IMR-90 (cell line): ENCODE data around the gene DCAF6. TPM values are rescaled to one million over a fixed set of nuclear protein-coding genes. Genes with fewer than 3 reads are reported as not detected.

ENCODE experiments used
- ATAC-seq: fragments of 200-7000 bp; cut with Tn5 transposase; 2 replicates; pipeline ENCODE4 v1.9.1; 2020; ENCODE audit warnings: low read depth, mild to moderate bottlenecking, moderate library complexity
- BruUV-seq: library from RNA; stranded (reverse); fragments of 400-500 nt; replicated peaks from 2 replicates; lab custom pipeline; 2021; lab: Mats Ljungman, UMichigan
- CTCF ChIA-PET: fragments of 300-600 bp; formaldehyde crosslinking; extraction: SDS; loops from one replicate; lab custom pipeline; 2021; ENCODE audit warnings: antibody characterized with exemption; lab: Yijun Ruan, JAX
- POLR2A ChIA-PET: fragments of 300-600 bp; sonication (Branson Sonifier 250); formaldehyde crosslinking; loops from one replicate; lab custom pipeline; 2022; ENCODE audit warnings: antibody characterized with exemption; ENCODE audit not compliant: unreplicated experiment; lab: Charles Lee
- DNase-seq: peaks from one replicate; pipeline ENCODE4 v3.0.0; 2013
- H2AFZ ChIP-seq: replicated peaks from 2 replicates; pipeline ENCODE3; 2013; ENCODE audit warnings: low read length, mild to moderate bottlenecking; ENCODE audit not compliant: poor library complexity
- H2AK5ac ChIP-seq: 2 replicates; pipeline ENCODE4 v1.6.1; 2013; ENCODE audit warnings: low read depth, low read length, inconsistent platforms
- H2AK9ac ChIP-seq: replicated peaks from 2 replicates; pipeline ENCODE3; 2013; ENCODE audit warnings: mild to moderate bottlenecking, low read depth, low read length, moderate library complexity; ENCODE audit not compliant: poor library complexity
- H2BK120ac ChIP-seq: 2 replicates; pipeline ENCODE4 v1.6.1; 2013; ENCODE audit warnings: low read depth, low read length, inconsistent platforms
- H2BK15ac ChIP-seq: 3 replicates; pipeline ENCODE4 v1.6.1; 2013; ENCODE audit warnings: low read depth, low read length, inconsistent platforms
- H2BK20ac ChIP-seq: 2 replicates; pipeline ENCODE4 v1.6.1; 2013; ENCODE audit warnings: low read depth, mild to moderate bottlenecking, inconsistent platforms, low read length, moderate library complexity
- H2BK5ac ChIP-seq: 2 replicates; pipeline ENCODE4 v1.6.1; 2013; ENCODE audit warnings: mild to moderate bottlenecking, low read depth, low read length, inconsistent platforms; ENCODE audit not compliant: poor library complexity, severe bottlenecking
- H3K14ac ChIP-seq: replicated peaks from 2 replicates; pipeline ENCODE4 v1.6.1; 2013; ENCODE audit warnings: low read depth, low read length, inconsistent platforms
- H3K18ac ChIP-seq: 2 replicates; pipeline ENCODE4 v1.6.1; 2013; ENCODE audit warnings: low read depth, low read length, control low read depth
- H3K23ac ChIP-seq: 2 replicates; pipeline ENCODE4 v1.6.1; 2013; ENCODE audit warnings: low read depth, low read length, inconsistent platforms
- H3K27ac ChIP-seq: 2 replicates; pipeline ENCODE4 v1.5.1; 2013; ENCODE audit warnings: mild to moderate bottlenecking, control low read depth, low read length; ENCODE audit not compliant: insufficient read depth
- H3K27me3 ChIP-seq: 2 replicates; pipeline ENCODE4 v1.6.1; 2013; ENCODE audit warnings: low read length; ENCODE audit not compliant: control insufficient read depth, insufficient read depth
- H3K36me3 ChIP-seq: 2 replicates; pipeline ENCODE4 v1.6.1; 2013; ENCODE audit warnings: low read length, mixed read lengths; ENCODE audit not compliant: control insufficient read depth, insufficient read depth
- H3K4ac ChIP-seq: 2 replicates; pipeline ENCODE4 v1.6.1; 2013; ENCODE audit warnings: low read depth, low read length, inconsistent platforms
- H3K4me1 ChIP-seq: 2 replicates; pipeline ENCODE4 v1.6.1; 2013; ENCODE audit warnings: low read length, mixed read lengths; ENCODE audit not compliant: control insufficient read depth, insufficient read depth
- H3K4me2 ChIP-seq: 2 replicates; pipeline ENCODE4 v1.6.1; 2013; ENCODE audit warnings: low read depth, mild to moderate bottlenecking, control low read depth, low read length, moderate library complexity
- H3K4me3 ChIP-seq: 2 replicates; pipeline ENCODE4 v1.5.1; 2013; ENCODE audit warnings: low read depth, mild to moderate bottlenecking, control low read depth, low read length, moderate library complexity; ENCODE audit not compliant: insufficient read depth
- H3K56ac ChIP-seq: 2 replicates; pipeline ENCODE4 v1.6.1; 2013; ENCODE audit warnings: low read length, inconsistent platforms; ENCODE audit not compliant: insufficient read depth; ENCODE audit errors: extremely low read depth
- H3K79me1 ChIP-seq, 2 experiments: 2 replicates each; pipeline ENCODE4 v1.6.1; 2013; ENCODE audit warnings: low read length in 2 of 2, inconsistent platforms in 1 of 2, low read depth in 1 of 2
- H3K9ac ChIP-seq: 2 replicates; pipeline ENCODE4 v1.6.1; 2013; ENCODE audit warnings: low read depth, low read length, control low read depth
- H3K9me1 ChIP-seq: 2 replicates; pipeline ENCODE4 v1.6.1; 2013; ENCODE audit warnings: low read length, inconsistent platforms; ENCODE audit not compliant: insufficient read depth
- H3K9me3 ChIP-seq: 2 replicates; pipeline ENCODE4 v1.6.1; 2013; ENCODE audit warnings: low read length; ENCODE audit not compliant: control insufficient read depth, insufficient read depth
- H4K20me1 ChIP-seq: 2 replicates; pipeline ENCODE4 v1.6.1; 2013; ENCODE audit warnings: low read length, inconsistent platforms; ENCODE audit not compliant: insufficient read depth
- H4K5ac ChIP-seq: 2 replicates; pipeline ENCODE4 v1.6.1; 2013; ENCODE audit warnings: mild to moderate bottlenecking, low read depth, low read length, control low read depth
- H4K8ac ChIP-seq, 2 experiments: 2 replicates each; pipeline ENCODE4 v1.6.1; 2013; ENCODE audit warnings: low read depth in 2 of 2, low read length in 2 of 2, control low read depth in 1 of 2, inconsistent platforms in 1 of 2
- H4K91ac ChIP-seq: 2 replicates; pipeline ENCODE4 v1.6.1; 2013; ENCODE audit warnings: low read depth, low read length, inconsistent platforms; ENCODE audit not compliant: insufficient read depth
- BHLHE40 ChIP-seq: fragments of 150-350 bp; IDR thresholded peaks from 2 replicates; pipeline ENCODE4 v1.6.1; 2016; ENCODE audit warnings: mild to moderate bottlenecking, low read depth, low read length
- MAFK ChIP-seq: IDR thresholded peaks from 2 replicates; pipeline ENCODE4 v1.6.1; 2012; ENCODE audit warnings: low read depth, low read length, improper control_type of control experiment
- MAZ ChIP-seq: IDR thresholded peaks from 2 replicates; pipeline ENCODE4 v1.6.1; 2012; ENCODE audit warnings: low read depth, mild to moderate bottlenecking, low read length, improper control_type of control experiment, moderate library complexity, borderline replicate concordance
- NFE2L2 ChIP-seq: fragments of 150-350 bp; IDR thresholded peaks from 2 replicates; pipeline ENCODE4 v1.6.1; 2016; ENCODE audit warnings: low read depth, mild to moderate bottlenecking, low read length
- RCOR1 ChIP-seq: IDR thresholded peaks from 2 replicates; pipeline ENCODE4 v1.6.1; 2012; ENCODE audit warnings: mild to moderate bottlenecking, low read length, improper control_type of control experiment; ENCODE audit not compliant: insufficient replicate concordance
- RFX5 ChIP-seq: IDR thresholded peaks from 2 replicates; pipeline ENCODE4 v1.8.0; 2012; ENCODE audit warnings: low read depth, mild to moderate bottlenecking, low read length, moderate library complexity
- WGBS, 2 experiments: methylation state at CpG; one replicate each; pipeline versions ENCODE4 v1.1.5 to v1.1.7; 2013; ENCODE audit warnings: missing lambda C conversion rate in 2 of 2; ENCODE audit not compliant: insufficient read length in 1 of 2; ENCODE audit errors: extremely low coverage in 2 of 2; 5-methylcytosine and 5-hydroxymethylcytosine counted together
- dilution Hi-C: fragments of 300-500 bp; cut with HindIII; formaldehyde crosslinking; loops from one replicate; pipeline ENCODE4 v1.14.3; 2018; ENCODE audit warnings: low sequenced_read_pairs; ENCODE audit not compliant: unreplicated experiment
- in situ Hi-C: fragments of 300-500 bp; cut with MboI; formaldehyde crosslinking; loops from 3 replicates; pipeline ENCODE4 v1.14.3; 2019; ENCODE audit warnings: low sequenced_read_pairs, inconsistent platforms, mixed read lengths
- intact Hi-C: fragments of 100-400 bp; cut with micrococcal nuclease; formaldehyde crosslinking; loops from 2 replicates; pipeline ENCODE4 v1.10.0; 2022
- polyA plus RNA-seq, 3 experiments: library from polyadenylated mRNA; depleted of rRNA; stranded (reverse); fragments of >200 nt; gene quantifications; 2 replicates each; pipeline ENCODE4 v1.2.3, GENCODE V29; 2012; ENCODE audit warnings: low replicate concordance in 1 of 3
- total RNA-seq: library from RNA; depleted of rRNA; stranded (reverse); fragments of >200 nt; gene quantifications from 2 replicates; pipeline ENCODE4 v1.2.3, GENCODE V29; 2012

Gene DCAF6
- total and polyA plus RNA-seq, 2 of the 4 experiments (the other 2 are of a cell fraction), result 60.4 to 88.7 TPM

DNA sequence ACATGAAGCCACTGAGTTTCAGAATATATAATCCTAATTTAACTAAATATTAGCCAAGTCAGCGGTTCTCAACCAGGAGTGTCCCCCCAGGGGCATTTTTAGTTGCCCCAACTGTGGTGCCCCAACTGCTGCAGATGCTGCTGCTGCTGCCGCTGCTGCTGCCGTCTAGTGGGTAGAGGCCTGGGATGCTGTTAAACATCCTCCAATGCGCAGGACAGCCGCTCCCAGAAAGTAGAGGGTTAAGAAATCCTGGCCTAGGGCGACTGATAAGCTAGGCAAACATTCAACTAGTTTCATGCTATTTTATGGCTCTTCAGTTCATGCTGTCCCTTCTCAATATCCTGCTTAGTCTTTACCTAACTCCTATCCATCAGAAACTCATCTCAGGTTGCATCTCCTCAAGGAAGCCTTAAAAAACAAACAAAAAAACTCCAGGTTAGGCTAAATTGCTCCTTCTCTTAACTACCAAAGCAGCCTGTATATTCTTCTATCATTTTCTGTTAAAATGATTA is 9.9 kb upstream of the DCAF6 start:
- Histone ChIP-seq H3K9ac (no peak overlapping the region), H3K4me3 (no peak overlapping the region), H4K5ac (no peak overlapping the region), H4K91ac (no peak overlapping the region), H3K79me1 (peaks cover 8 to 25% of the 10 kb centered on the region in 2 experiments; a peak in 2 of 4 replicates), H3K27me3 (no peaks in the 10 kb centered on the region), H3K9me1 (no peaks in the 10 kb centered on the region), H3K18ac (no peak overlapping the region), H4K8ac (no peak overlapping the region), H3K4me2 (no peak overlapping the region), H3K23ac (0 out of 2 replicates have a peak overlapping the region, but pooled peaks have one; percentile 34), H3K56ac (no peak overlapping the region), H2BK15ac (no peak overlapping the region), H3K4me1 (peaks cover 2% of the 10 kb centered on the region), H3K9me3 (no peaks in the 10 kb centered on the region), H3K4ac (no peak overlapping the region), H4K20me1 (no peaks in the 10 kb centered on the region; the same call in 1 of the 2 replicates), H2BK20ac (no peak overlapping the region), H2BK5ac (no peak overlapping the region), H2AK9ac (peak overlapping the region; percentile 12), H3K14ac (peak overlapping the region; percentile 41; the same call in 1 of the 2 replicates), H3K27ac (no peak overlapping the region), H2AFZ (no peak overlapping the region), H2BK120ac (no peak overlapping the region), H3K36me3 (no peaks in the 10 kb centered on the region; the same call in 1 of the 2 replicates), H2AK5ac (no peak overlapping the region)
- BruUV-seq, result no TSS peak
- intact Hi-C loops, result no loop called here
- DNase-seq (no peak), ATAC-seq (no peak)
- dilution Hi-C loops, result no loop called here
- CTCF ChIA-PET, result no interaction called here
- in situ Hi-C loops, result no loop called here
- POLR2A ChIA-PET, result no interaction called here
- no peak for TF ChIP-seq RCOR1
- no peak for TF ChIP-seq BHLHE40
- TF ChIP-seq NFE2L2, result no peak
- TF ChIP-seq MAFK, result peak; percentile 84
- no peak for TF ChIP-seq RFX5
- TF ChIP-seq MAZ, result no peak
- 80% methylated on average over 2 of the region's 6 CpGs; no CpG with 5 or more reads in 1 of the 2 experiments for WGBS, 2 experiments
